ENCODE measurements around the gene RNF112.

RNF112 gene

GRCh38 chr17:19398301-19399181, 12.5 kb upstream of the RNF112 start (continued):
- 0 out of 2 replicates have a peak, but pooled peaks have one; percentile 13 for TF ChIP-seq PRDM10 (tag by site-specific recombination; IDR thresholded peaks at IDR 0.05)

- Histone ChIP-seq H3K27ac (ENCODE audit: extremely low read depth, low read depth, low read length) (no peak overlapping the region), H3K4me1 (ENCODE audit: control insufficient read depth, insufficient read depth, low read length) (peaks cover 8% of the 10 kb centered on the region; the same call in 1 of the 2 replicates), H3K9me3 (ENCODE audit: control insufficient read depth, insufficient read depth, low read depth, low read length) (no peaks in the 10 kb centered on the region), H3K4me3 (ENCODE audit: low read depth, low read length) (no peak overlapping the region), H3K36me3 (ENCODE audit: control insufficient read depth in 2 of 2, insufficient read depth in 1 of 2, low read length in 2 of 2) (no peaks in the 10 kb centered on the region)
- CTCF ChIA-PET: no interaction called here
- TF ChIP-seq ZNF174 (tag by site-specific recombination; IDR thresholded peaks at IDR 0.05) (no peak), ZNF23 (tag by site-specific recombination; IDR thresholded peaks at IDR 0.05; ENCODE audit: borderline replicate concordance) (no peak), BCL6B (tag by site-specific recombination; IDR thresholded peaks at IDR 0.05) (no peak), ZBTB20 (tag by site-specific recombination; IDR thresholded peaks at IDR 0.05) (no peak), KLF8 (tag by site-specific recombination; IDR thresholded peaks at IDR 0.05) (no peak), PRDM10 (tag by site-specific recombination; IDR thresholded peaks at IDR 0.05) (0 out of 2 replicates have a peak, but pooled peaks have one; percentile 16)
- POLR2A ChIA-PET: interaction anchor here (0.6 kb wide), 1 partner anchor 37 kb away, joined by 3 read pairs; no protein-coding TSS in a partner anchor
These were observed 11.1 kb upstream of the RNF112 start for GRCh38 chr17:19399750-19400450.

GRCh38 chr17:19401321-19402010, 9.6 kb upstream of the RNF112 start:
- POLR2A ChIA-PET: interaction anchor here (1.3 kb wide), 1 partner anchor 23 kb away, joined by 3 read pairs; the partner anchor contains the start of gene MAPK7
- Histone ChIP-seq H3K4me3 (ENCODE audit: low read depth, low read length) (no peak overlapping the region), H3K36me3 (ENCODE audit: control insufficient read depth in 2 of 2, insufficient read depth in 1 of 2, low read length in 2 of 2) (no peaks in the 10 kb centered on the region), H3K4me1 (ENCODE audit: control insufficient read depth, insufficient read depth, low read length) (peaks cover 8% of the 10 kb centered on the region; the same call in 1 of the 2 replicates), H3K27ac (ENCODE audit: extremely low read depth, low read depth, low read length) (no peak overlapping the region), H3K9me3 (ENCODE audit: control insufficient read depth, insufficient read depth, low read depth, low read length) (no peaks in the 10 kb centered on the region)
- CTCF ChIA-PET: interaction anchor here (0.6 to 1.4 kb wide), 2 partner anchors 46 to 776 kb away, joined by 4 read pairs; no protein-coding TSS in a partner anchor
- TF ChIP-seq ZNF623 (tag by site-specific recombination; IDR thresholded peaks at IDR 0.05) (peak; percentile 53), ZSCAN18 (tag by site-specific recombination; IDR thresholded peaks at IDR 0.05) (no peak)

Measured in HEK293 (cell line).